Measurements from ENCODE around the gene MTSS2.

The MTSS2 gene

GRCh38 chr16:70698901-70699300 lies 13.0 kb upstream of the MTSS2 start:
- no peak for DNase-seq

GRCh38 chr16:70697594-70698170 lies 11.8 kb upstream of the MTSS2 start:
- no peak for DNase-seq

GRCh38 chr16:70696952-70697593 lies 11.2 kb upstream of the MTSS2 start:
- peak; percentile 56 for DNase-seq

GRCh38 chr16:70696355-70696754 lies 10.5 kb upstream of the MTSS2 start:
- no peak for DNase-seq

- DNase-seq, result peak; percentile 42
These were observed 9.6 kb upstream of the MTSS2 start for GRCh38 chr16:70695331-70696070.

- no peak for DNase-seq
These were observed 9.0 kb upstream of the MTSS2 start for GRCh38 chr16:70694868-70695218.

- no peak for DNase-seq
These were observed 8.4 kb upstream of the MTSS2 start for GRCh38 chr16:70694088-70694867.

GRCh38 chr16:70692873-70693671 lies 7.2 kb upstream of the MTSS2 start:
- no peak for DNase-seq

GRCh38 chr16:70692130-70692872 lies 6.4 kb upstream of the MTSS2 start:
- no peak for DNase-seq

GRCh38 chr16:70691223-70692129 lies 5.6 kb upstream of the MTSS2 start:
- no peak for DNase-seq

- no peak for DNase-seq
These were observed 4.4 kb upstream of the MTSS2 start for GRCh38 chr16:70689970-70690891.

- no peak for DNase-seq
These were observed 3.4 kb upstream of the MTSS2 start for GRCh38 chr16:70689035-70689969.

- no peak for DNase-seq
These were observed 2.4 kb upstream of the MTSS2 start for GRCh38 chr16:70688246-70688742.

GRCh38 chr16:70687671-70688245 lies 1.9 kb upstream of the MTSS2 start:
- no peak for DNase-seq

- peak; percentile 48 for DNase-seq
These were observed 1.3 kb upstream of the MTSS2 start for GRCh38 chr16:70687102-70687511.

- peak; percentile 51 for DNase-seq
These were observed 686 bp upstream of the MTSS2 start for GRCh38 chr16:70686376-70687101.
